NB4 (cell line): ENCODE results near the gene SCGB1C1.

Experiments
- DNase-seq: peaks from one replicate; pipeline ENCODE4 v3.0.0; 2010; ENCODE audit warnings: low read depth
- H3K4me3 ChIP-seq: one replicate; pipeline ENCODE4 v1.5.1; 2011; ENCODE audit warnings: mild to moderate bottlenecking, low read depth, low read length, moderate library complexity
- CTCF ChIP-seq: IDR thresholded peaks from one replicate; pipeline ENCODE4 v1.5.1; 2012; ENCODE audit warnings: low read depth, low read length
- MYC ChIP-seq: IDR thresholded peaks from 2 replicates; pipeline ENCODE4 v1.6.1; 2011; ENCODE audit warnings: low read depth, low read length
- POLR2A ChIP-seq: IDR thresholded peaks from 2 replicates; pipeline ENCODE4 v1.6.1; 2011; ENCODE audit warnings: mild to moderate bottlenecking; ENCODE audit not compliant: insufficient read length; ENCODE audit errors: extremely low read depth
- TF ChIP-seq, protein P1 (sequence below): IDR thresholded peaks from 2 replicates; pipeline ENCODE4 v1.6.1; 2011; ENCODE audit warnings: low read depth, low read length

SCGB1C1 gene

GRCh38 chr11:221539-221938, 28.7 kb downstream of the SCGB1C1 start:
- no peak overlapping the region for H3K4me3 ChIP-seq
- DNase-seq, result no peak
- TF ChIP-seq POLR2A, result no peak
- TF ChIP-seq, protein P1, sequence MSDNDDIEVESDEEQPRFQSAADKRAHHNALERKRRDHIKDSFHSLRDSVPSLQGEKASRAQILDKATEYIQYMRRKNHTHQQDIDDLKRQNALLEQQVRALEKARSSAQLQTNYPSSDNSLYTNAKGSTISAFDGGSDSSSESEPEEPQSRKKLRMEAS, result no peak
- no peak for TF ChIP-seq CTCF
- no peak for TF ChIP-seq MYC

- no peak overlapping the region for H3K4me3 ChIP-seq
- no peak for DNase-seq
- no peak for TF ChIP-seq CTCF
- TF ChIP-seq, protein P1, result no peak
- TF ChIP-seq MYC, result no peak
- TF ChIP-seq POLR2A, result no peak
These were observed 29.3 kb downstream of the SCGB1C1 start for GRCh38 chr11:221998-222789.

- TF ChIP-seq, protein P1, result no peak
- no peak for TF ChIP-seq POLR2A
- no peak for TF ChIP-seq CTCF
- TF ChIP-seq MYC, result no peak
- no peak overlapping the region for H3K4me3 ChIP-seq
- DNase-seq, result no peak
These were observed 30.3 kb downstream of the SCGB1C1 start for GRCh38 chr11:223026-223789.

DNA sequence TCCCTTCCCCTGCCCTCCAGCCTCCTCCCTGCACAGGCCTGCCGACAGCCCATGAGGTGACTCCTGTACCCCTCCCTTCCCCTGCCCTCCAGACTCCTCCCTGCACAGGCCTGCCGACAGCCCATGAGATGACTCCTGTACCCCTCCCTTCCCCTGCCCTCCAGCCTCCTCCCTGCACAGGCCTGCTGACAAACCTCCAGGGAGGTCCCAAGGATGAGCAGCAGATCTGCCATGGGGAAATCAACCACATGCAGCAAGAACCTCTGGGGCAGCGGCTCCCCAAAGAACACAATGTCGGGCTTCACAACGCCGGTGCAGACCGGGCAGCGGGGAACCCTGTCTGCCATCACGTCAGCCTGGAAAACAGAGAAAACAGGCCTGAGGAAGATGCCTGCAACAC, 31.0 kb downstream of the SCGB1C1 start:
- TF ChIP-seq POLR2A (no peak), MYC (no peak), CTCF (no peak)
- TF ChIP-seq, protein P1, result no peak
- H3K4me3 ChIP-seq, result no peak overlapping the region
- peak; percentile 30 for DNase-seq

DNA sequence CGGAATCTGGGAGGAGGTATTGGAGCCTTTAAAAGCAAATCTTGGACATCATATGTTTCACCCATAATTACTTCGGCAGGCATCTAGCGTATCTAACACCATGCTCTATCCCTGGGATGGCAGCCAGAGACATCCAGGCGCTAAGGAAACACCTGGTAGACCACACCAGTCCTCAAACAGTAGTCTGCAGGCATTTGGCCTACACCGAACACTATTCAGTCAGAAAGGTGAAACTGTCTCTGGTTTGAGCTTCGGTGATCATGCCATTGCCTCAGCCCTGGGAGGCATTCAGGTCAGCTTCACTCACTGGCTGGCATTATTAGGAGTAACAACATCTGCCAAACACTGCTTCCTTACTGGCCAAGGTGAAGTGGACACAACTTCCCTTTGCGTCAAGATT, 31.5 kb downstream of the SCGB1C1 start:
- no peak overlapping the region for H3K4me3 ChIP-seq
- no peak for DNase-seq
- TF ChIP-seq CTCF (no peak), POLR2A (no peak), MYC (no peak)
- TF ChIP-seq, protein P1, result no peak
